ENCODE data around the gene FOXN3. TPM values are rescaled to one million over a fixed set of nuclear protein-coding genes. Genes with fewer than 3 reads are reported as not detected.

The FOXN3 gene
- total and polyA plus RNA-seq, 9 donors, result 56.9 to 172 (median 99.2) TPM

- Histone ChIP-seq H3K9me3 (no peaks in the 10 kb centered on the region), H3K27ac (peak overlapping the region; percentile 88 to 91), H3K4me3 (no peak overlapping the region), H3K4me1 (ENCODE audit: insufficient read depth) (peaks cover 21% of the 10 kb centered on the region), H3K27me3 (no peaks in the 10 kb centered on the region), H3K36me3 (no peaks in the 10 kb centered on the region)
- intact Hi-C loops (cut with DNase I), result no loop called here
- WGBS, 3 donors, result 15 to 25% (median 18%) methylated on average over 16 of the region's 16 CpGs
- peak; percentile 41 to 60 (median 53) for DNase-seq
- TF ChIP-seq EP300 (IDR thresholded peaks at IDR 0.05) (no peak), POLR2A (IDR thresholded peaks at IDR 0.05) (no peak), CTCF (IDR thresholded peaks at IDR 0.05) (no peak)
These were observed 111.9 kb downstream of the FOXN3 start for GRCh38 chr14:89304972-89305703.

- Histone ChIP-seq H3K27ac (peak overlapping the region; percentile 88 to 91), H3K36me3 (no peaks in the 10 kb centered on the region), H3K9me3 (no peaks in the 10 kb centered on the region), H3K27me3 (no peaks in the 10 kb centered on the region), H3K4me1 (ENCODE audit: insufficient read depth) (peaks cover 21% of the 10 kb centered on the region), H3K4me3 (no peak overlapping the region)
- peak in 1 of 5 donors; percentile 17 for DNase-seq
- TF ChIP-seq CTCF (IDR thresholded peaks at IDR 0.05) (peak in 1 of 3 donors; percentile 5), POLR2A (IDR thresholded peaks at IDR 0.05) (no peak)
- intact Hi-C loops (cut with DNase I), result no loop called here
- WGBS, 3 donors, result 33 to 42% (median 37%) methylated on average over 6 of the region's 6 CpGs
These were observed 112.5 kb downstream of the FOXN3 start for GRCh38 chr14:89304561-89304960.

DNA sequence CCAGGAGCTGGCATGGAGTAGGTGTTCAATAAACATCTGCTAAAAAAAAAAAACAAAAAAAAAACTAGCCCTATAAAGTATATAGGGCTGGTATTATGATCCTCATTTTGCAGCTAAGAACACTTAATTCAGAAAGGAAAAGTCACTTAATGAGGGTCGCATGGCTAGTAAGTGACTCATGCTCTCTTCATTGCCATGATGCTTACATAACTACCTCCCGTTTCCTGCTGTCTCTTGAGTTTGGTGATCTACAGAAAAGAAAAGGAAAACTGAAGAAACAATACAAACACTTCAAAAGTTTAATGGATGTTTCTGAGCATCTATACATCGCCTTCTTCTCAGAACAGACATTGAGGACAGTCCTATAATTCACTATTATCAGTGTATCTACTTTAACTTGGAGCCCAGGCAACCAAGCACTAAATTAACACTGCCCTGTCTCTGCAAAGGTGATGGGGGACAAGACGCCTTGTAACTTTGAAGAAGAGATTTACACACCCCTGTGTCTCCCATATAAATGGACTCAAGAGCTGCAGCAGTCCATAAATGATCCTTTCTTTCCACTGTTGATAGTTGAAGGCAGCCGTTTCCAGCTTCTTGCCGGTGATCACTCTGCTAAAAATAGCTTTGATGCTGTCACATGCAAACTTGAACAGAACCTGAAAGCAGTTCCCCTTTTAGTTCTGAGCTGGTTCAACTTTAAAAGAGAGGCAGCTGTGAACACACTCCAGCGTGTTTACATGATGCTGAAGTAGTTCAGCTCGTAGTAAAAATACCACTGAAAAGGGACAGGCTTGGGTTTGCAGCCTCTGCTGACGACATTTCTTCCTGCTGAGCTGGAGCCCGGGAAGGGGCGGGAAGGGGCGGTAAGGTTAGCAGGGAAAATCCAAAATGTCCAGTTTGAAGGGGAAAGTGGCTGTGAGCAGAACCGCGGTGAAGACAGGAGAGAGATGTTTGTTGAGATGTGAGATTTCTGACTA lies 113.3 kb downstream of the FOXN3 start:
- 8 to 9% (median 9%) methylated on average over 14 of the region's 14 CpGs for WGBS, 3 donors
- H3K27me3 ChIP-seq, result no peaks in the 10 kb centered on the region
- DNase-seq, result peak; percentile 60 to 76 (median 71)
- H3K36me3 ChIP-seq, result no peaks in the 10 kb centered on the region
- intact Hi-C loops (cut with DNase I), result no loop called here
- peak overlapping the region; percentile 88 to 91 for H3K27ac ChIP-seq
- H3K4me1 ChIP-seq (ENCODE audit: insufficient read depth), result peaks cover 21% of the 10 kb centered on the region
- H3K4me3 ChIP-seq, result peak overlapping the region; percentile 10
- no peaks in the 10 kb centered on the region for H3K9me3 ChIP-seq
- TF ChIP-seq POLR2A (IDR thresholded peaks at IDR 0.05) (peak; percentile 12), EP300 (IDR thresholded peaks at IDR 0.05) (no peak)

DNA sequence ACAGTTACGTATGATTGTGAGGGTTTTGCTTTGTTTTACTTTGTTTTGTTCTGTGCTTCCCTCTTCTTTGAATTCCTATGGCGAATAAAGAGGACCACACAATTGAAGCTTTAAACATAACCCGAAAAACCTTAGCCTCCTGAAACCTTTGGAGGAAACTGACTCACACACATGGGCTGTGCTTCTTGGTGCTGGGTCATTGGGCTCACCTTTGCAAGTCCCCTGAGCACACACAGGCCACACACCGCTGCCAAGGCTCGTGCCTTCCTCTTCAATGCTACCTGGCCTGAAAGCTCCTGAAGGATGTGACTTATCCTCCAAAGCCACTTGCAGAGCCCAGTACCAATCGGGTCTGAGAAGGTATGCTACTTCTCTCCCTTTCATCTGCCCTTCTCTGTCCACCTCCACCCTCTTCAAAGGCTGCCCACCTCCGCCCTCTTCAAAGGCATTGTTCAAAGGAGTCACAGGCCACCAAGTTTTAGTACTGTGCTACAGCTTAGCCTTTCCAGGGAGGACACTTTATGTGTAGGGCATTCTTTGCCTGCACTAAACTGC lies 114.6 kb downstream of the FOXN3 start:
- TF ChIP-seq CTCF (IDR thresholded peaks at IDR 0.05), result no peak
- TF ChIP-seq EP300 (IDR thresholded peaks at IDR 0.05), result no peak
- TF ChIP-seq POLR2A (IDR thresholded peaks at IDR 0.05), result no peak
- intact Hi-C loops (cut with DNase I), result no loop called here
- WGBS, 3 donors, result 94 to 97% (median 97%) methylated on average over 7 of the region's 7 CpGs

More for the DNA sequence above, 114.6 kb downstream of the FOXN3 start:
- no peak overlapping the region for H3K4me3 ChIP-seq
- H3K36me3 ChIP-seq, result no peaks in the 10 kb centered on the region
- H3K9me3 ChIP-seq, result no peaks in the 10 kb centered on the region
- H3K27me3 ChIP-seq, result no peaks in the 10 kb centered on the region
- H3K4me1 ChIP-seq (ENCODE audit: insufficient read depth), result peaks cover 18% of the 10 kb centered on the region
- H3K27ac ChIP-seq, result peak overlapping the region in 1 of 2 donors; percentile 88
- DNase-seq, result no peak

Data from ovary (tissue), 9 donors.